Measurements from ENCODE around the gene ESYT2.

DNA sequence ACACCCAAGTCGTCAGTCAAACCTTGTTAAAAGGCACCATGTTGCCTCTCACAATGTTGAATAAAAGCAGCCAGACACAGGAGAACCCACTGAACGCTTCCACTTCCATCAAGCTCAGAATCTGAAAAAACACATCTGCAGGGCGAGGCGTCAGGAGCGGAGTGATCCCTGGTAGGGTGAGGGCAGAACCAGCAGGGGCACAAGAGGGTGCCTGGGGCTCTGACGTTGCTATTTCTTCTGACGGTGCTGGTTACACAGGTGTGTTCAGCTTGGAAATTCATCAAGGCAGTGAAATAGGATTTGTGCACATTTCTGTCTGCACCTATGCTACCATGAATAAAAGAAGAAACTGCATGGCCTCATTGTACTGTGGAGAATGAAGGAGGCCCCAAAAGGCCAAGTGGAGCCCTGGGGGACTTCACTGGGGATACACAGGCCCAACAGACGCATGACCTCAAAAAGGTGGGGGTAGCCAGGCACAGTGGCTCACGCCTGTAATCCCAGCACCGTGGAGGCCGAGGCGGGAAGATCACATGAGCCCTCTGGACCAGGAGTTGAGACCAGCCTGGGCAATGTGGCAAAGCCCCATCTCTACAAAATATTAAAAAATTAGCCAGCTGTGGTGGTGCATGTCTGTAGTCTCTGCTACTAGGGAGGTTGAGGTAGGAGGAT lies 105.5 kb downstream of the ESYT2 start:
- TF ChIP-seq, protein P1, sequence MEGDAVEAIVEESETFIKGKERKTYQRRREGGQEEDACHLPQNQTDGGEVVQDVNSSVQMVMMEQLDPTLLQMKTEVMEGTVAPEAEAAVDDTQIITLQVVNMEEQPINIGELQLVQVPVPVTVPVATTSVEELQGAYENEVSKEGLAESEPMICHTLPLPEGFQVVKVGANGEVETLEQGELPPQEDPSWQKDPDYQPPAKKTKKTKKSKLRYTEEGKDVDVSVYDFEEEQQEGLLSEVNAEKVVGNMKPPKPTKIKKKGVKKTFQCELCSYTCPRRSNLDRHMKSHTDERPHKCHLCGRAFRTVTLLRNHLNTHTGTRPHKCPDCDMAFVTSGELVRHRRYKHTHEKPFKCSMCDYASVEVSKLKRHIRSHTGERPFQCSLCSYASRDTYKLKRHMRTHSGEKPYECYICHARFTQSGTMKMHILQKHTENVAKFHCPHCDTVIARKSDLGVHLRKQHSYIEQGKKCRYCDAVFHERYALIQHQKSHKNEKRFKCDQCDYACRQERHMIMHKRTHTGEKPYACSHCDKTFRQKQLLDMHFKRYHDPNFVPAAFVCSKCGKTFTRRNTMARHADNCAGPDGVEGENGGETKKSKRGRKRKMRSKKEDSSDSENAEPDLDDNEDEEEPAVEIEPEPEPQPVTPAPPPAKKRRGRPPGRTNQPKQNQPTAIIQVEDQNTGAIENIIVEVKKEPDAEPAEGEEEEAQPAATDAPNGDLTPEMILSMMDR (IDR thresholded peaks at IDR 0.05; ENCODE audit: poor library complexity): no peak
- no peak for TF ChIP-seq EZH2 (IDR thresholded peaks at IDR 0.05; ENCODE audit: borderline replicate concordance)

Data from hepatocyte (in vitro differentiated cells).